Activated CD8-positive, alpha-beta memory T cell treated with anti-CD3 and anti-CD28 coated beads for 36 hours (primary cell): ENCODE data around the gene NFASC. TPM values are rescaled to one million over a fixed set of nuclear protein-coding genes. Genes with fewer than 3 reads are reported as not detected.

Experiments used
- CTCF ChIA-PET: fragments of 350-600 bp; sonication (Branson Sonifier 250); formaldehyde crosslinking; loops from one replicate; lab custom pipeline; 2021; ENCODE audit warnings: antibody characterized with exemption; lab: Charles Lee
- POLR2A ChIA-PET: fragments of 350-600 bp; sonication (Branson Sonifier 250); formaldehyde crosslinking; loops from one replicate; lab custom pipeline; 2021; ENCODE audit warnings: antibody characterized with exemption; lab: Charles Lee
- total RNA-seq, 2 experiments: library from RNA; stranded (reverse); gene quantifications; one replicate each; pipeline ENCODE4 v1.2.3, GENCODE V29; 2021

NFASC gene
- total RNA-seq, 2 experiments from 2014 or later = 0.08 to 0.13 TPM

- CTCF ChIA-PET = no interaction called here
- POLR2A ChIA-PET = no interaction called here
Measured at GRCh38 chr1:205041998-205042910, 171.6 kb downstream of the NFASC start.

DNA sequence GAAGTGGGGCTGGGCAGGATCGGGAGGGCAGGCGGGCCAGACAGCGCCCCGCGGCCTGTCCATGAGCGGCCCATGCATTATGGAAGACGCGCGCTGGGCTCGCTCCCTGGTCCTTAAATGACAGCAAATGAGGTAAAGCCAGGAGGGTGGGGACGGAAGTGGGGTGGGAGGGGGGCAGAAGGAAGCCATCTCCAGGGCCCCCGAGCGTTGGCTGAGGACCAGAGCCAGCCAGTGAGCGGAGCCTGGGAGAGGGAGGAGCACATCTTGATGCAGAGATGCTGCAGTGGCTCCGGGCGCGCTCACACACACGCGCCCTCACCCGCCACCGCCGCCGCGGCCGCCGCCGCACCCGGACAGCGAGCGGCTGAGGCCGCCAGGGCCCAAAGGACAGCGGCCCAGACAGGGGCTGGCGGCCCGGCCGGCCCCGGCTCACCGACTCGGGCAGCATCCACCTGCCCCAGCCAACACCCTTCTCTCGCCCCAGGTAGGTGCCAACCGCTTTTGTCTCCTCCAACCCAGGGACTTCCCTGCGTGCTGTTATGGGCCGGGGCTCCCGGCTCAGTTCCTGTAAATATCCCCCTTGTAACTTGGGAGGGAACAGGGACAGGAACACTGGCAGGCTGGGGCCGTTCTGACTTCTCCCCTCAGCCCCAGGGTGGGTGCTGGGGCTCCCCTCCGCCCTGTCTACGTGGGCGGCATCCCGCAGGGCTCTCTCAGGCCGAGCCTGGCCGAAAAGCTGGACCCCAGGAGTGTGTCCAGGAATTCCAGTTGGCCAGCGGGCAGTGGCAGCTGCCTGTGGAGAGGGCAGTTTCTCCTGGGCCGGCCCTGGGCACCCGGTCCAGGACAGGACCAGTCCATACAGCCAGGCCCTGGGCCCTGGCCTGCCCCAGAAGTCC, 172.5 kb downstream of the NFASC start, which contains the start of gene CNTN2:
CNTN2 (plus strand) TSS at position 302 of the 896 bp plus-strand sequence. CDS start 9,974 bp downstream, outside the sequence.
- POLR2A ChIA-PET = no interaction called here
- CTCF ChIA-PET = no interaction called here

- ChIA-PET CTCF (no interaction called here), POLR2A (no interaction called here)
Measured at GRCh38 chr1:205043866-205044265, 173.2 kb downstream of the NFASC start.

- ChIA-PET CTCF (no interaction called here), POLR2A (no interaction called here)
Measured at GRCh38 chr1:205044741-205045140, 174.1 kb downstream of the NFASC start.

DNA sequence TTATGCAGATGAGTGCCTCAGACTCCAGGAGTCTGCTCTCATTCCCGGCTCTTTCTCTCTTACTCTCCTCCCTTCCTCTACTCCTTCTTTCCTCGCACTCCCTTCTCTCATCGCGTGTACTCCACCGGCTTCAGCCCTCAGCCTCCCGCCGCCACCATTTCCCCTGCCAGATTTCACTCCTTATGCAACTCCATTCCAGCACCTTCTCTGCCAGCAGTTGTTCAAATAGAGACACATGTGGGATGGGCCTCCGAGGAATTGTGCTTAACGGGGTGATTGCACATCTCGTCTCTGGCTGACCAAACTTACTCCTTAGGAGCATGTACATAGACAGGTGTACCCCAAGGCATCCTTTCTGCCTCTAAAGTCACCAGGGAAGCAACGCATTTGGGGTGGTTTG, 174.5 kb downstream of the NFASC start:
- CTCF ChIA-PET = no interaction called here
- POLR2A ChIA-PET = no interaction called here

GRCh38 chr1:205046870-205047269, 176.2 kb downstream of the NFASC start:
- ChIA-PET CTCF (no interaction called here), POLR2A (no interaction called here)

DNA sequence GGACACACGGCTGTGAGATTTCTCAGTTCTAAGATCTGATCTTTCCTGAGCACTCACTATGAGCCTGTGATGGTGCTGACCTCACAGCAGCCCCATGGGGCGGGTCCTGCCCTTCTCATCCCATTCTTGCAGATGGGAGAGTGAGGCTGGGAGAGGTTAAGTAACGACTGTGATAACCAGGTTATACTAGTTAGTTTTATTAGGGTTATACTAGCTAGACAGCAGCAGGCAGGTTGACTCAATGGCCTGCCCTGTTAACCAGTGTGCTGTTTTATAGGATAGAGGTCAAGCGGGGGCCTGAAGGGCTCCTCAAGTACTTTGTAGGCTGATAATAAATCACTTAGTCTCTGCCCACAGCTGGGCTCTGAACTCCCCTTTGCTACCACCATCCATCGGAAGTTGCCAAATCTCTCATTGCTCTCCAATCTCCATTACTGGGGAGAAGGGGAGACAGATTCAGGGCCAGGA, 177.1 kb downstream of the NFASC start:
- ChIA-PET POLR2A (no interaction called here), CTCF (interaction anchor here (2.1 kb wide), 1 partner anchor 15 kb away, joined by 5 read pairs; no protein-coding TSS in a partner anchor)

- ChIA-PET POLR2A (no interaction called here), CTCF (interaction anchor here (0.7 to 2.1 kb wide), 2 partner anchors 15 to 205 kb away, joined by 3 to 5 read pairs; no protein-coding TSS in a partner anchor)
Measured at GRCh38 chr1:205048382-205048781, 177.7 kb downstream of the NFASC start.

- ChIA-PET POLR2A (no interaction called here), CTCF (interaction anchor here (2.1 kb wide), 1 partner anchor 13 kb away, joined by 5 read pairs; no protein-coding TSS in a partner anchor)
Measured at GRCh38 chr1:205049479-205049878, 178.8 kb downstream of the NFASC start.

DNA sequence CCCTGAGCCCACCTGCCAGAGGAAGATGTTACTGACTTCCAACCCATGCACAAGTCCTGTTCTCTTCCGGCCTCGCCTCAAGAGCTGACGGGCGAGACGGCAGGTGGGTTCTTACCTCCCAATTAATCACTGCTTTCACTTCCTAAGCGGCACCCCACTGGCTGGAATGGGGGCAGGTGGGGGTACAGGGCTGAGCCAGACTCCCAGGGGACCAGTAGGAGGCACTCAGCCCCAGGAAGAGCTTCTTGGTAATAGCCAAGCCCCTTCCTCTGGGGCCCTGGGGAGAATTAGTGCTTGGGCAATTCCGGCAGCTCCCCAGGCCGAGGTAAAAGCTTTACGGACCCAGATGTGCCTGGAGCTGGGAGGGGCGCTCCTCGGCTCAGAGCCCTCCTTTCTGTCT, 182.0 kb downstream of the NFASC start:
- ChIA-PET POLR2A (no interaction called here), CTCF (interaction anchor here (1.7 kb wide), 1 partner anchor 9 kb away, joined by 8 read pairs; no protein-coding TSS in a partner anchor)

DNA sequence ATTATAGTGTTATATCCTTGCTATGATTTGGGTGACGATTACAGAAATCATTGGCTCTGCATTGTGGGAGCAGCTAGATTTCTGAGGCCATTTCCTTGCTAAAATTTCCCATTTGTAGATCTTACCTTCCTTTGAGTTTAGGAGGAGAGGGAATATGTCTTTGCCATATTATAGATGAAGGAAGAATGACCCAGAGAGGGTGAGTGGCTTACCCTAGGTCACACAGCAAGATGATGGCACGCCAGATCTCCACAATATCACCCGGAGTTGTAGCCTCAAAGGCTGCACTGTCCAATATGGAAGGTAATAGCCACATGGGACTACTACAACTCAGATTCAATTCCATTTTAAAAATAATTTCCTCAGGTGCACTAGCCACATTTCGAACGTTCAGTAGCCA, 182.6 kb downstream of the NFASC start:
- ChIA-PET CTCF (interaction anchor here (1.7 kb wide), 1 partner anchor 8 kb away, joined by 8 read pairs; no protein-coding TSS in a partner anchor), POLR2A (no interaction called here)

DNA sequence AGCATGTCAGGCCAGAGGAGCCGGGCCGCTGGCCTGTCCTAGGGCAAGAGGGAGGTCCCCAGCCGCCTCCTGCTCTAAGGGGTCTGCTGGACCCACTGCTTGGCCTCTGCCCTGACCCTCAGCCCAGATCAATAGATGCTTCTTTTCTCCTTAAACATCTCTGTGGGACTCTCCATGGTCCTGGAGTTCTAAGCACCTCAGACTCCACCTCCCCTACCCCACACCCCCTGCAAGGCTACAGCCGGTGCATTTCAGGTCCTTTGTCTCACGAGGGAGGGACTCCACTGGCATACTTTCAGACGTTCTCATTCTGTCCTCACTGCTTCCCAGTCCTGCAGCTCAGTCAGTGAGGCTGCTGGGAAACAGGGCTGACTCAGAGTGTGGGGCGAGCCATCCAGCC, 183.4 kb downstream of the NFASC start:
- POLR2A ChIA-PET = no interaction called here

GRCh38 chr1:205056188-205056611, 185.5 kb downstream of the NFASC start:
- ChIA-PET POLR2A (no interaction called here), CTCF (no interaction called here)

More for the DNA sequence above, 183.4 kb downstream of the NFASC start:
- CTCF ChIA-PET = no interaction called here

- POLR2A ChIA-PET = no interaction called here
- CTCF ChIA-PET = no interaction called here
Measured at GRCh38 chr1:205056956-205057568, 186.4 kb downstream of the NFASC start.

- CTCF ChIA-PET = no interaction called here
- POLR2A ChIA-PET = no interaction called here
Measured at GRCh38 chr1:205057808-205058575, 187.3 kb downstream of the NFASC start.

DNA sequence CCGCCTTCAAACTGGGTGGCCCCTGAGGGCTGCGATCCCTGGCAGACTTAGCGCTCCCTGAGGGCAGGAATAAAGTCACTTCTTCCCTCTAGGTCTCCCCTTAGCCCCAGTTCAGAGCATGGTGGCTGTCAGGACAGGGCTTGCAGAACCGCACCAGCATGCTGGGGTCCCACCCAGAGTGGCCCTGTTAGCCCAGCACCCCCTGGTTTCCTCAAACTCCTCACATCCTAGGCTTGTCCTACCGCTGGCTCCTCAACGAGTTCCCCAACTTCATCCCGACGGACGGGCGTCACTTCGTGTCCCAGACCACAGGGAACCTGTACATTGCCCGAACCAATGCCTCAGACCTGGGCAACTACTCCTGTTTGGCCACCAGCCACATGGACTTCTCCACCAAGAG, 188.2 kb downstream of the NFASC start:
- CTCF ChIA-PET = no interaction called here
- POLR2A ChIA-PET = no interaction called here

GRCh38 chr1:205059660-205060059, 189.0 kb downstream of the NFASC start:
- CTCF ChIA-PET = no interaction called here
- POLR2A ChIA-PET = no interaction called here

DNA sequence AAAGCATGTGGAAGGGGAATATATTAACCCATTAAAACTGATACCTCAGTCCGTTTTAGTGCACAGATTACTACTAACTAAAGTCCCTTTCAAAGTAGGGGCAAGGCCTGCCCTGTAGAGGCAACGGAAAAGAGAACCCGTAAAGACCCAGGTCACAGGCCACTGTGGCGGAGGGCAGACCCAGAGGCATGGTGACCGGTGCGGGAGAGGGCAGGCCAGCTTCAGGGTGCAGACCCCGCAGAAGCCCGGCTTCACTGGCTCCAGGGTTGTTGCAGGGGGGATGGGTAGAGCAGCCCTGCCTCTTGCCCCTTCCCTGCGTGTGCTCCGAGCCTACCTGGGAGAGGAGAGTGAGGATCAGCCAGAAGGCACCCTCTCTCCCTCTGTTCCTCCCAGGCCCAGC, 190.1 kb downstream of the NFASC start:
- CTCF ChIA-PET = interaction anchor here (0.7 to 3.2 kb wide), 4 partner anchors 10 to 196 kb away, joined by 3 to 26 read pairs (median 14); no protein-coding TSS in a partner anchor
- POLR2A ChIA-PET = no interaction called here
